MCF 10A (cell line): ENCODE measurements around the gene CDH18. TPM values are rescaled to one million over a fixed set of nuclear protein-coding genes. Genes with fewer than 3 reads are reported as not detected.

ENCODE experiments used
- BruUV-seq: library from RNA; stranded (reverse); fragments of 400-500 nt; replicated peaks from 2 replicates; lab custom pipeline; 2021; lab: Mats Ljungman, UMichigan
- CTCF ChIA-PET: fragments of 300-600 bp; sonication (Branson Sonifier 250); formaldehyde crosslinking; extraction: SDS; loops from one replicate; lab custom pipeline; 2021; ENCODE audit warnings: antibody characterized with exemption, inconsistent platforms; lab: Yijun Ruan, JAX
- POLR2A ChIA-PET: fragments of 300-600, 350-650 bp; sonication (Branson Sonifier 250); formaldehyde crosslinking; extraction: SDS; loops from one replicate; lab custom pipeline; 2020; ENCODE audit warnings: antibody characterized with exemption, inconsistent platforms; lab: Yijun Ruan, JAX
- DNase-seq: peaks from one replicate; pipeline ENCODE4 v3.0.0-alpha.2; 2018; ENCODE audit not compliant: unreplicated experiment
- H3K27ac Mint-ChIP-seq: one replicate; pipeline ENCODE4 v1.8.0; 2022; ENCODE audit warnings: mild to moderate bottlenecking, low read depth, mixed read lengths; ENCODE audit not compliant: unreplicated experiment
- H3K27me3 Mint-ChIP-seq: one replicate; pipeline ENCODE4 v1.8.0; 2022; ENCODE audit warnings: mixed read lengths; ENCODE audit not compliant: insufficient read depth, unreplicated experiment
- H3K36me3 Mint-ChIP-seq: one replicate; pipeline ENCODE4 v1.8.0; 2022; ENCODE audit warnings: mild to moderate bottlenecking, moderate library complexity, mixed read lengths; ENCODE audit not compliant: insufficient read depth, unreplicated experiment
- H3K4me1 Mint-ChIP-seq: one replicate; pipeline ENCODE4 v1.8.0; 2022; ENCODE audit warnings: mixed read lengths; ENCODE audit not compliant: insufficient read depth, unreplicated experiment
- H3K4me3 Mint-ChIP-seq: one replicate; pipeline ENCODE4 v1.8.0; 2022; ENCODE audit warnings: mild to moderate bottlenecking, moderate library complexity, mixed read lengths; ENCODE audit not compliant: unreplicated experiment
- H3K9me3 Mint-ChIP-seq: one replicate; pipeline ENCODE4 v1.8.0; 2022; ENCODE audit warnings: mixed read lengths; ENCODE audit not compliant: unreplicated experiment
- CTCF ChIP-seq: fragments of 200-600 bp; IDR thresholded peaks from one replicate; pipeline ENCODE4 v1.8.0; 2022; ENCODE audit warnings: antibody characterized with exemption, mild to moderate bottlenecking; ENCODE audit not compliant: unreplicated experiment
- intact Hi-C: fragments of 100-400 bp; cut with micrococcal nuclease; formaldehyde crosslinking; loops from 2 replicates; pipeline ENCODE4 v1.14.1; 2022
- total RNA-seq: library from RNA; stranded (reverse); gene quantifications from 2 replicates; pipeline ENCODE4 v1.2.3, GENCODE V29; 2022

Gene CDH18
- total RNA-seq, 1 experiment from 2014 or later, result not detected

DNA sequence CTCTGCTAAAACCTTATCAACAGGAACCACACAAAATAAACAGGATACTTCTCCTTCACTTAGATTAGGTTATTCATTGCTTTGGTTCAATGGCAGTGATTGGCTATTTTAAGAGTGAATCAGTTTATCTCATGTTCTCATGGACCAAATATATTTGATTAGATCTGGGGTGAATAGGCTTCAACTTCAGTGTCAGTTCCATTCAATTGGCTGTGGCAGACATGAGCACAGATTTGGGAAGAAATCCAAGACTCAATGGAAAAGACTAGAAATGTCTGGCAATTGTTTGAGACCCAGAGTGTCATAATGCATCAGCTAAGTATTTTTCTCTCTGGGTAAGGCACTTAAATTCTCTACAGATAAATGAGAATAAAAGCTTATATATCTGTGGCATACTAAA lies 37.1 kb downstream of the CDH18 start:
- ChIA-PET CTCF (no interaction called here), POLR2A (no interaction called here)
- intact Hi-C loops, result no loop called here
- H3K4me1 Mint-ChIP-seq, result no peaks in the 10 kb centered on the region
- no peak overlapping the region for H3K27ac Mint-ChIP-seq
- H3K36me3 Mint-ChIP-seq, result no peaks in the 10 kb centered on the region
- H3K4me3 Mint-ChIP-seq, result no peak overlapping the region
- no peaks in the 10 kb centered on the region for H3K27me3 Mint-ChIP-seq
- H3K9me3 Mint-ChIP-seq, result no peaks in the 10 kb centered on the region
- no TSS peak for BruUV-seq
- no peak for TF ChIP-seq CTCF
- DNase-seq, result no peak

GRCh38 chr5:19940192-19940591 lies 47.8 kb downstream of the CDH18 start:
- Mint-ChIP-seq H3K27me3 (no peaks in the 10 kb centered on the region), H3K27ac (no peak overlapping the region), H3K4me3 (no peak overlapping the region), H3K9me3 (no peaks in the 10 kb centered on the region), H3K36me3 (no peaks in the 10 kb centered on the region), H3K4me1 (no peaks in the 10 kb centered on the region)
- no peak for TF ChIP-seq CTCF
- CTCF ChIA-PET, result no interaction called here
- POLR2A ChIA-PET, result no interaction called here
- no TSS peak for BruUV-seq
- intact Hi-C loops, result no loop called here
- DNase-seq, result no peak

DNA sequence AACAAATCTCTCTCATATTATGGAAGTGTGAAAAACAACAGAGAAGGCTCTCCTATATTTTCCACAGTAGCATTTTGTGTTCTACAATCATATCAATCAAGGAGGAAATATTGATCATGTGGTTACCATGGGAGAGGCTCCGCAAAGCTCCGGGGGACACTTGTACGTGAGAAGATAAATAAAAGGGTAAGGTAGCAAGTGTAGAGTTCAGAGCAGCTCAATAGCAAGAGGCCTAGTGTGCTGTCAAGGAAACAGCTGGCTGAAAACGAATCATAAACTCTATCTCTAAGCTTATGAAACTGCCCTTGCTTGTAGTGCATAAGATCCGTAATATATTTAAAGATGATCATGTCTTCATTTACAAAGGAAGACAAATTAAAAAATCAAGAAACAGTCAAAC lies 57.5 kb downstream of the CDH18 start:
- BruUV-seq, result no TSS peak
- H3K9me3 Mint-ChIP-seq, result no peaks in the 10 kb centered on the region
- ChIA-PET POLR2A (no interaction called here), CTCF (interaction anchor here (1.1 kb wide), 1 partner anchor 126 kb away, joined by 4 read pairs; no protein-coding TSS in a partner anchor)
- no peaks in the 10 kb centered on the region for H3K27me3 Mint-ChIP-seq
- H3K4me1 Mint-ChIP-seq, result peaks cover 9% of the 10 kb centered on the region
- intact Hi-C loops, result no loop called here
- no peak for DNase-seq
- no peaks in the 10 kb centered on the region for H3K36me3 Mint-ChIP-seq
- H3K4me3 Mint-ChIP-seq, result no peak overlapping the region
- no peak overlapping the region for H3K27ac Mint-ChIP-seq
- no peak for TF ChIP-seq CTCF

GRCh38 chr5:19928562-19929421 lies 59.2 kb downstream of the CDH18 start:
- DNase-seq, result peak; percentile 83
- Mint-ChIP-seq H3K27me3 (no peaks in the 10 kb centered on the region), H3K27ac (peak overlapping the region; percentile 68), H3K9me3 (no peaks in the 10 kb centered on the region), H3K36me3 (no peaks in the 10 kb centered on the region), H3K4me1 (peaks cover 9% of the 10 kb centered on the region), H3K4me3 (no peak overlapping the region)
- ChIA-PET CTCF (no interaction called here), POLR2A (interaction anchor here (0.8 kb wide), 1 partner anchor 37 kb away, joined by 3 read pairs; no protein-coding TSS in a partner anchor)
- BruUV-seq, result no TSS peak
- intact Hi-C loops, result no loop called here
- TF ChIP-seq CTCF, result no peak
